ENCODE measurements around the gene DPH7. TPM values are rescaled to one million over a fixed set of nuclear protein-coding genes. Genes with fewer than 3 reads are reported as not detected.

Gene DPH7
- total and polyA plus RNA-seq, 2 of the 8 experiments (the other 6 are each of a cell fraction or from before 2014, with no cell fraction given): 44.6 to 45.5 TPM

DNA sequence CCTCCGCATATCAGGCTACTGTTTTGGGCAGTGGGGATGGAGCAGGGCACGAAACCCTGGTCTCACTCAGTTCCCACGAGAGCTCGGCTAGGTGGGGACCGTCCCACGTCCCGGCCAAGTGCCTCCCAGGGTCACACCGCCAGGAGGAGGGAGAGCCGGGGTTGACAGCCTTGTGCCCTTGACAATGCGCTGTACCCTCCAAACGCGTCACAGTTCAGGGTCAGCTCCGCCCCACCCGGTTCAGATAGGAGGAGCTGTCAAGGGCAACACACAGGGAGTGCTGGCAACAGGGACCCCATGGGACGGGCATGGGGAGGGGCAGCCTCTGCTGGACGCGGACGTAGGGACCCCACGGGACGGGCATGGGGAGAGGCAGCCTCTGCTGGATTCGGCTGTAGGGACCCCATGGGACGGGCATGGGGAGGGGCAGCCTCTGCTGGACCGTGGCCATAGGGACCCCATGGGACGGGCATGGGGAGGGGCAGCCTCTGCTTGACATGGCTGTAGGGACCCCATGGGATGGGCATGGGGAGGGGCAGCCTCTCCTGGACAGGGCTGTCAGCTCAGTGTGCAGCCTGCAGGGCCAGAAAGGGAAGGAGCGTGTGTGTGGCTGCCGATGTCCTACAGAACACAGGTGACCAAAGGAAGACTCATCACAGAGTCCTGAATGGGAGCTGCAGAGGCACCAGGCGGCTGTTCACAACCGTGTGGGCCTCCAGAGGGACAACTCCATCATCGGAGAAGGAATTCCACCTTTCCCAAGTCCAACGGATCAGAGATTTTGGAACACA is 57.9 kb downstream of the DPH7 start (continued):
- TF ChIP-seq, protein P1, sequence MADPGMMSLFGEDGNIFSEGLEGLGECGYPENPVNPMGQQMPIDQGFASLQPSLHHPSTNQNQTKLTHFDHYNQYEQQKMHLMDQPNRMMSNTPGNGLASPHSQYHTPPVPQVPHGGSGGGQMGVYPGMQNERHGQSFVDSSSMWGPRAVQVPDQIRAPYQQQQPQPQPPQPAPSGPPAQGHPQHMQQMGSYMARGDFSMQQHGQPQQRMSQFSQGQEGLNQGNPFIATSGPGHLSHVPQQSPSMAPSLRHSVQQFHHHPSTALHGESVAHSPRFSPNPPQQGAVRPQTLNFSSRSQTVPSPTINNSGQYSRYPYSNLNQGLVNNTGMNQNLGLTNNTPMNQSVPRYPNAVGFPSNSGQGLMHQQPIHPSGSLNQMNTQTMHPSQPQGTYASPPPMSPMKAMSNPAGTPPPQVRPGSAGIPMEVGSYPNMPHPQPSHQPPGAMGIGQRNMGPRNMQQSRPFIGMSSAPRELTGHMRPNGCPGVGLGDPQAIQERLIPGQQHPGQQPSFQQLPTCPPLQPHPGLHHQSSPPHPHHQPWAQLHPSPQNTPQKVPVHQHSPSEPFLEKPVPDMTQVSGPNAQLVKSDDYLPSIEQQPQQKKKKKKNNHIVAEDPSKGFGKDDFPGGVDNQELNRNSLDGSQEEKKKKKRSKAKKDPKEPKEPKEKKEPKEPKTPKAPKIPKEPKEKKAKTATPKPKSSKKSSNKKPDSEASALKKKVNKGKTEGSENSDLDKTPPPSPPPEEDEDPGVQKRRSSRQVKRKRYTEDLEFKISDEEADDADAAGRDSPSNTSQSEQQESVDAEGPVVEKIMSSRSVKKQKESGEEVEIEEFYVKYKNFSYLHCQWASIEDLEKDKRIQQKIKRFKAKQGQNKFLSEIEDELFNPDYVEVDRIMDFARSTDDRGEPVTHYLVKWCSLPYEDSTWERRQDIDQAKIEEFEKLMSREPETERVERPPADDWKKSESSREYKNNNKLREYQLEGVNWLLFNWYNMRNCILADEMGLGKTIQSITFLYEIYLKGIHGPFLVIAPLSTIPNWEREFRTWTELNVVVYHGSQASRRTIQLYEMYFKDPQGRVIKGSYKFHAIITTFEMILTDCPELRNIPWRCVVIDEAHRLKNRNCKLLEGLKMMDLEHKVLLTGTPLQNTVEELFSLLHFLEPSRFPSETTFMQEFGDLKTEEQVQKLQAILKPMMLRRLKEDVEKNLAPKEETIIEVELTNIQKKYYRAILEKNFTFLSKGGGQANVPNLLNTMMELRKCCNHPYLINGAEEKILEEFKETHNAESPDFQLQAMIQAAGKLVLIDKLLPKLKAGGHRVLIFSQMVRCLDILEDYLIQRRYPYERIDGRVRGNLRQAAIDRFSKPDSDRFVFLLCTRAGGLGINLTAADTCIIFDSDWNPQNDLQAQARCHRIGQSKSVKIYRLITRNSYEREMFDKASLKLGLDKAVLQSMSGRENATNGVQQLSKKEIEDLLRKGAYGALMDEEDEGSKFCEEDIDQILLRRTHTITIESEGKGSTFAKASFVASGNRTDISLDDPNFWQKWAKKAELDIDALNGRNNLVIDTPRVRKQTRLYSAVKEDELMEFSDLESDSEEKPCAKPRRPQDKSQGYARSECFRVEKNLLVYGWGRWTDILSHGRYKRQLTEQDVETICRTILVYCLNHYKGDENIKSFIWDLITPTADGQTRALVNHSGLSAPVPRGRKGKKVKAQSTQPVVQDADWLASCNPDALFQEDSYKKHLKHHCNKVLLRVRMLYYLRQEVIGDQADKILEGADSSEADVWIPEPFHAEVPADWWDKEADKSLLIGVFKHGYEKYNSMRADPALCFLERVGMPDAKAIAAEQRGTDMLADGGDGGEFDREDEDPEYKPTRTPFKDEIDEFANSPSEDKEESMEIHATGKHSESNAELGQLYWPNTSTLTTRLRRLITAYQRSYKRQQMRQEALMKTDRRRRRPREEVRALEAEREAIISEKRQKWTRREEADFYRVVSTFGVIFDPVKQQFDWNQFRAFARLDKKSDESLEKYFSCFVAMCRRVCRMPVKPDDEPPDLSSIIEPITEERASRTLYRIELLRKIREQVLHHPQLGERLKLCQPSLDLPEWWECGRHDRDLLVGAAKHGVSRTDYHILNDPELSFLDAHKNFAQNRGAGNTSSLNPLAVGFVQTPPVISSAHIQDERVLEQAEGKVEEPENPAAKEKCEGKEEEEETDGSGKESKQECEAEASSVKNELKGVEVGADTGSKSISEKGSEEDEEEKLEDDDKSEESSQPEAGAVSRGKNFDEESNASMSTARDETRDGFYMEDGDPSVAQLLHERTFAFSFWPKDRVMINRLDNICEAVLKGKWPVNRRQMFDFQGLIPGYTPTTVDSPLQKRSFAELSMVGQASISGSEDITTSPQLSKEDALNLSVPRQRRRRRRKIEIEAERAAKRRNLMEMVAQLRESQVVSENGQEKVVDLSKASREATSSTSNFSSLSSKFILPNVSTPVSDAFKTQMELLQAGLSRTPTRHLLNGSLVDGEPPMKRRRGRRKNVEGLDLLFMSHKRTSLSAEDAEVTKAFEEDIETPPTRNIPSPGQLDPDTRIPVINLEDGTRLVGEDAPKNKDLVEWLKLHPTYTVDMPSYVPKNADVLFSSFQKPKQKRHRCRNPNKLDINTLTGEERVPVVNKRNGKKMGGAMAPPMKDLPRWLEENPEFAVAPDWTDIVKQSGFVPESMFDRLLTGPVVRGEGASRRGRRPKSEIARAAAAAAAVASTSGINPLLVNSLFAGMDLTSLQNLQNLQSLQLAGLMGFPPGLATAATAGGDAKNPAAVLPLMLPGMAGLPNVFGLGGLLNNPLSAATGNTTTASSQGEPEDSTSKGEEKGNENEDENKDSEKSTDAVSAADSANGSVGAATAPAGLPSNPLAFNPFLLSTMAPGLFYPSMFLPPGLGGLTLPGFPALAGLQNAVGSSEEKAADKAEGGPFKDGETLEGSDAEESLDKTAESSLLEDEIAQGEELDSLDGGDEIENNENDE (IDR thresholded peaks at IDR 0.05; ENCODE audit: insufficient replicate concordance, low read length): no peak
- TF ChIP-seq RXRA (IDR thresholded peaks at IDR 0.05; ENCODE audit: insufficient read depth, low read depth, low read length) (no peak), KDM1A (IDR thresholded peaks at IDR 0.05; ENCODE audit: borderline replicate concordance, low read length) (no peak), EGR1 (IDR thresholded peaks at IDR 0.05; ENCODE audit: borderline replicate concordance, low read depth, low read length) (no peak), SP4 (IDR thresholded peaks at IDR 0.05; ENCODE audit: low read length) (no peak), BACH1 (IDR thresholded peaks at IDR 0.05; ENCODE audit: low read length) (no peak), TAF1 (IDR thresholded peaks at IDR 0.05; ENCODE audit: low read depth, low read length) (no peak), RNF2 (IDR thresholded peaks at IDR 0.05; ENCODE audit: borderline replicate concordance, low read depth, low read length, missing control alignments, poor library complexity, severe bottlenecking) (no peak)
